Testis (tissue), 2 donors: Measurements from ENCODE around the gene ZC3H6.

Experiments
- POLR2A ChIP-seq: fragments of 450-650 bp; IDR thresholded peaks from one replicate; pipeline ENCODE4 v1.6.1; 2017; ENCODE audit warnings: antibody characterized with exemption, mild to moderate bottlenecking, moderate library complexity
- TF ChIP-seq, protein P1 (sequence below), 3 experiments: fragments of 450-650 bp in 2 of 3; fragments of 200-600 bp in 1 of 3; sonication (generic) in 1 of 3; IDR thresholded peaks; one replicate each; pipeline ENCODE4 v1.5.1; 2016 to 2019; ENCODE audit warnings: antibody characterized with exemption in 3 of 3, mild to moderate bottlenecking in 2 of 3, moderate library complexity in 1 of 3

DNA sequence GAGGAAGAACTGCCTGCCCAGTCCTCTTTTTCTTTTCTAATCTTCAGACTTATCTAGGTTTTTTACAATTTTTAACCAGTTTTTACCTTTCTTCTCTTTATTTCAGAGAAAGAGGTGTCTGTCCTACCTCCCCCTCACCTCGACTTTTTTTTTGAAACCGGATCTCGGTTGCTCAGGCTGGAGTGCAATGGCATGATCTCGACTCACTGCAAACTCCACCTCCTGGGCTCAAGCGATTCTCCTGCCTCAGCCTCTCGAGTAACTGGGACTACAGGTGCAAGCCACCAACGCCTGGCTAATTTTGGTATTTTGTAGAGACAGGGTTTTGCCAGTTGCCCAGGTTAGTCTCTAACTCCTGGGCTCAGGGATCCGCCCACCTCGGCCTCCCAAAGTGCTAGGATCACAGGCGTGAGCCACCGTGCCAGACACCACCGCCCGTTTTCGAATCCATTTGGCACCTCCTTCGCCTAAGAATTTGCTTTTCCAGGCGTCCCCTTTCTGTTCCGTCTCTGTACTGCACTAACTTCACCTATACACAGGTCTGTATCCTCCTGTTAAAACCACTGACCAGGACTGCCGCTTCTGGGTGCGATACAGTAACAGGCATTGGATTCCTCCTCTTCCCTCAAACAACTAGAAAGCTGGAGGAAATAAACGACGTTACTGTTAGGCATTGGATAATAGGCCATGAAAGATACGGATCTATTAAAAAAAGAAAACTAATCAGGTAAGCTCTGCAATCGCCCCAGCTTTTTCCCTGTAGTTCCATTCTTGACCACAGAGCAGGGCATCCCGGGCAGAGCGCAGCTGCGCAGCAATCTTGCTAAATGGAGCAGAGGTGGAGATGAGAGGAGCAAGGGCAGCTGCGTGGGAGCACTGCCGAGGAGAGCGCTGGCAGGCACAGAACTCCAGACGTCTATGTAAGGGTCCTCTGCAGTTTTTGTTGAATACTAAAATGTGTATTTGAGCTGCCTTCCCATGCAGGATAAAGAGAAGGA lies 69.9 kb downstream of the ZC3H6 start:
- TF ChIP-seq, protein P1, sequence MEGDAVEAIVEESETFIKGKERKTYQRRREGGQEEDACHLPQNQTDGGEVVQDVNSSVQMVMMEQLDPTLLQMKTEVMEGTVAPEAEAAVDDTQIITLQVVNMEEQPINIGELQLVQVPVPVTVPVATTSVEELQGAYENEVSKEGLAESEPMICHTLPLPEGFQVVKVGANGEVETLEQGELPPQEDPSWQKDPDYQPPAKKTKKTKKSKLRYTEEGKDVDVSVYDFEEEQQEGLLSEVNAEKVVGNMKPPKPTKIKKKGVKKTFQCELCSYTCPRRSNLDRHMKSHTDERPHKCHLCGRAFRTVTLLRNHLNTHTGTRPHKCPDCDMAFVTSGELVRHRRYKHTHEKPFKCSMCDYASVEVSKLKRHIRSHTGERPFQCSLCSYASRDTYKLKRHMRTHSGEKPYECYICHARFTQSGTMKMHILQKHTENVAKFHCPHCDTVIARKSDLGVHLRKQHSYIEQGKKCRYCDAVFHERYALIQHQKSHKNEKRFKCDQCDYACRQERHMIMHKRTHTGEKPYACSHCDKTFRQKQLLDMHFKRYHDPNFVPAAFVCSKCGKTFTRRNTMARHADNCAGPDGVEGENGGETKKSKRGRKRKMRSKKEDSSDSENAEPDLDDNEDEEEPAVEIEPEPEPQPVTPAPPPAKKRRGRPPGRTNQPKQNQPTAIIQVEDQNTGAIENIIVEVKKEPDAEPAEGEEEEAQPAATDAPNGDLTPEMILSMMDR (IDR thresholded peaks at IDR 0.05): no peak
- TF ChIP-seq POLR2A: no peak
